ENCODE measurements around the gene ZBED2.

- TF ChIP-seq CTCF (IDR thresholded peaks at IDR 0.05), result no peak
- TF ChIP-seq POLR2A (IDR thresholded peaks at IDR 0.05), result no peak
Measured at GRCh38 chr3:111635403-111635802, 40.3 kb upstream of the ZBED2 start.
